Medulla oblongata (tissue), 1 donor: ENCODE data around the gene RASGRP3.

Experiments used
- DNase-seq: peaks from one replicate; pipeline ENCODE4 v3.0.0-alpha.2; 2015; ENCODE audit errors: extremely low spot score

RASGRP3 gene

DNA sequence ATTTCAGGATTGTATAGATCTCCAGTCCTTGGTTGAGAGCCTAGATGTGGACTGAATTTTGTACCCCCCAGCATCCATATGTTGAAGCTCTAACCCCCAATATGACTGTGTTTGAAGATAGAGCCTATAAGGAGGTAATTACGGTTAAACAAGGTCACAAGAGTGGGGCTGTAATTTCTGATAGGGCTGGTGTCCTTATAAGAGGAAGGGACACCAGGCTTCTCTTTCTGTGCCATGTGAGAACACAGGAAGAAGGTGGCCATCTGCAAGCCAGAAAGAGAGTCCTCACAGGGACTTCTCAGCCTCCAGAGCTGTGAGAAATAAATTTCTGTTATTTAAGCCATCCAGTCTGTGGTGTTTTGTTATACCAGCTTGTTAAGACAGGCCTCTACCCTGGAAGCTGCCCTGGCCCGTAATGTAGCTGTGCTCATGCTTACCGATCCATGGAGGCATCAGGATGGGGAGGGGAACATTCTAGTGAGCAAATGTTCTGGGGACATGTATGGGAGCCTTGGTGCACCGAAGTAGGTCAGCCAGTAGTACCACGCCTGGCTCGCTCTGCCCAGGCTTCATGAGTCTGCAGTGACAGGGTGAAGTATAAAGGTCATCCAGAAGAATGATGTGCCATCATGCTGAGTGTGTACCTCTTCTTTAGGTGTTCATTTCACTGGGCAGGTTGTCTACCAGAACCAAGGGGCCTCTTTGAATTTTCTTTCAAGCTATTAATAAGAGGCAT is 16.1 kb downstream of the RASGRP3 start:
- DNase-seq = peak; percentile 4

DNA sequence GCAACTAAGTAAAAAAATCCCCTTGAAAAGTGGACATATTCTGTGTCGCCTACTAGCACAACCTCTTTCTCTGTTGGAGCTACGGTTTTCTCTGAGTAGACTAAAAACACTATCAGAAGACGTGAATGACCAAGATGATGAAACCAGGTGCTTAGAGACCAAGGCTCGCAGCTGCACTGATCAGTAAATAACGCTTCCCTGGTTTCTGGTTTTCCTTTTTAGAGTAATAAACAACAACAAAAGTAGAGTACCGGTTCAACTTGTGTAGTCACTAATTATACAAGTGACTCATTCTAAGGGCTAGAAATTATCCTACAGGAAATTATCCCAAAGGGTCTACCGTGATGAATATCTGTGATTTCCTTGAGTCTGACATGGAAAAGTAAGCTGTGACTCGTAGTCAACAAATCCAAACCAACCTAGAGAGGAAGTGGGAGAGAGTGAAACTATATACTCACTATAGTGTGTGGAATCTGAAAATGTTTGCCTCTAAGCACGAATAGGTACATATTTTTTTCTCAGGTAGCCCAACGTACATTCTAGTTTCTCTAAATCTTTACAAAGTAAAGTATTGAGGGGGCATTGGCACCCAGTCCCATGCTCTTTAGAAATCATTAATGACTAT is 17.8 kb downstream of the RASGRP3 start:
- peak; percentile 54 for DNase-seq

DNA sequence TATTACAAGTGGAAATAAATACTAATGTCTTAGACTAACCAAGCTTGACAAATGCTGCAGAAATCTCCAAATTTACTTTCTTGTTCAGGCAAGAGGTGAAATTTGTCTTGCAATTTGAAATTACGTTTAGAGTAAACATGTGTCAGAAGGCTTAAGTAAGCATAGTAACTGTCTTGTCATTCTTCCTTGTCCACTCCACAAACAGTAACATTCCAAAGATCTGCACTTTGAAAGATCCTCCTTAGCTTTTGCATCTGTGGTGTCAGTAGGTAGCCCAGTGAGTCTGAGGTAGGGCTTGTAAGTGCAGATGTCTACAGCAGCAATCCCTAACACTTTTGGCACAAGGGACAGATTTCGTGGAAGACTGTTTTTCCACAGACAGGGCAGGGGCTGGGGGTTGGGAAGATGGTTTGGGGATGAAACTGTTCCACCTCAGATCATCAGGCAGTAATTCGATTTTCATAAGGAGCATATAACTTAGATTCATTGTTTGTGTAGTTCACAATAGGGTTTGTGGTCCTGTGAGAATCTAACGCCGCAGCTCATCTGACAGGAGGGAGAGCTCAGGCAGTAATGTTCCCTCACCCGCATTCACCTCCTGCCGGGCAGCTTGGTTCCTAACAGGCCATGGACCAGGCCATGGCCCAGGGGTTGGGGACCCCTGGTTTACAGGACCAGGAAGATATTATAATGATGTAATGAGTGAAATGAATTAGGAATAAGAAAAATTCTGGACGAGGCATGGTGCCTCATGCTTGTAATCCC is 18.6 kb downstream of the RASGRP3 start:
- DNase-seq = no peak

DNA sequence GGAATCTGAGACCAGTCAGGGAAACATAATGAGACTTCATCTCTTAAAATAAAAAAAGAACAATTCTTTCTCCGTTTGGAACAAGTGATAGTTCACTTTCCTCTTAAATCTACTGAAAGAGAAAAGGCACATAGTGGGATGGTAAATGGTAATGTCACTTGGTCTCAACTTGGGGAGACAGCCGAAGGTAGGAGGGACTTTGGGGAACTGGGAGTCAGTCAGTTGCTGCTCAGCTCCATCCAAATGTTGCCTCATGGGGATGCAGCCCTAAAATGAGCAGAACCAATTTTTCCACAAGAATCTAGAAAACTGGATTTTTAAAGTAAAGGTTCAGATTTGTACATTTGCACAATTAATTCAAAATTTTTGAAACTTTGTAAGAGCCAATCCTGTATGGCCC is 19.2 kb downstream of the RASGRP3 start:
- no peak for DNase-seq

DNA sequence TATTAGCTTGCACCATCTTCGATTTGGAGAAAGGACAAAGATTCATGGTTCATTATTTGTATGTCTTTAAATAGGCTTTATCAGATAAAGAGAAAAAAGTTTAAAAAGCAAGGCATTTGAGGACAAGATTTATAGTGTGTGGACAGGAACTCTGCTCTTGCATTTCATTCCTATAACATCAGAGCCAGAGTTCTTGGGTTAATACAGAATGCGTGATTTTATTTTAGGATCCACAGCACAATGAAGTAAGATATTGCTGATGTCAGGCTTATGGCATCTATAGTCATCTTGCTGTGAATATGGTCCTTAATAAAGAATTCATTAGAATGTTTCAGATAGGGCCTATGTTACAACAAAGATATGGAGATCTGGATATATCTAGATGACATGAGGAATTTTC is 19.7 kb downstream of the RASGRP3 start:
- peak; percentile 2 for DNase-seq

DNA sequence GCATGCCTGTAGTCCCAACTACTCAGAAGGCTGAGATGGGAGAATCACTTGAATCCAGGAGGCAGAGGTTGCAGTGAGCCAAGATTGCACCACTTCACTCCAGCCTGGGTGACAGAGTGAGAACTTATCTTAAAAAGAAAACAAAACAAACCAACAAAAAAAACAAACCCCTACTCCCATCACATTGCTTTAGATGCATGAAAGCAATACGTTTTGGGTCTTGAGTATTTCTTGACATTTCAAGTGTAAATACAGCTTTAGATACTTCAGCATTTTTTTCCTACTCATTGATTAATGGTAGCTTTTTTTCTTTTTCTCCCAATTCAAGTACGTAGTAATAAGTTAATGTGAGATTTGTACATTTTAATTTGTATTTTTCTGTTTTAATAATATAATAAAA is 20.3 kb downstream of the RASGRP3 start:
- DNase-seq = peak; percentile 5

DNA sequence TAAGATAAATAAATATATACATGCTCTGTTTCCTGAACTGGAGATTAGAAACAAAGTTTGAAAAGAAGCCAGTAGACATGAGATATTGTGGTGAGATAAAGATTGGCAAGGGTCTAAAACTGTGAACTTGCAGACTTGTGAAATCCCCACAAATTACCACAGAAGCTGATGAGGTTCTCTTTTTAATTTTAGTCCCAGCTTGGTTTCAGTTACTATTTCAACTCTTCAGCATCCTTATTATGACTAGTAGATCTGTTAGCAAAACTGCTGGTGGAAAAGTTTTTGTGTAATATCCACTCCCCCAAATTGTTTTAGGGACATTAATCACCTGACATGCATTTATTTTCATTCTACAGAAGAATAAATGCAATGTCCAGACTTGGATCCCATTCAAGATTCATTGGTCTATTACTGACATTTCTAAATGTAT is 20.8 kb downstream of the RASGRP3 start:
- peak; percentile 10 for DNase-seq

DNA sequence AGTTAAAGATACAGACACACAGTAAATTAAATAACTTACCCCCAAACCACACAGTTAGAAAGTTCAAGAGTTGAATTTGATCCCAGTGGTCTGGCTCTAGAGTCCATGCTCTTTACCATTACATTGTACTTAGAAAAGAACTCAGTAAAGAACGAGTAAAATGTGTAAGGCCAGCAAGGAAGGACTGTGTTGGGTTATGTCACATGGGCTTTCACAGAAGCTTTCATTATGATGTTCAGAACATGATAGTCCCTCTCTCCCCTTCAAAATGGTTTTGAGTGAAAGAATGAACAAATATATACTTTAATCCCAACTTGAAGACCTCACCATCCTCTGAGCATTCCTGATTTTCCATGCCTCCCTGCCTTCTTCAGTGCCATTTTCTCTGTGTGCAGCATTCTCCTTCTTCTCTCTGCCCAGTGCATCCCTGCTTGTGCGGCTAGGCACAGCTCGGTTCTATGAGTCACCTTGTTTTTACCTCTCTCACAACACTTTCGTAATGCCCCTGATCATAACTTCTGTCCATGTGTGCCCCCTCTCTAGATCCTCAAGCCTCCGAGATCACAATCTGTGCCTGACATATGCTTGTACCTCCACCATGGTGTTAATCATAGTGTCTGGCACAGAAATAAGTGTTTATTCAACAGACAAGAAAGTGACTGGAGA is 22.0 kb downstream of the RASGRP3 start:
- no peak for DNase-seq

DNA sequence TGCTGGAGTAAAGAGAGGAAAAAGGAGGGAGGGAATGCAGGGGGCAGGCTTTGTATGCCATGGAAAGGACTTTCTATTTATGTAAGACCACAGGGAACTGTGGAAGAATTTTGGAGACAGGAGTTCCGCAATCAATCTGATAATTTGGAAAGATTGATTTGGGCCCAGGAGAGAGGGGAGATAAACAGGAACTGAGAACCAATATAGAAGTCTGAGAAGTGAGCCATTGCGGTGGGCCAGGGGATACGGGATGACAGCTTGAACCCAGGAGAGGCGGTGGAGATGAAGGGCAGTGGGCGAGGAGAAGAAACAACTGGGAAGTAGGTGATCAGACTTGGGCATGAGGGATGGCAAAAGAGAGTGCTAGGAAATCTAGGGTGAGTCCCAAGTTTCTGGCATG is 23.7 kb downstream of the RASGRP3 start:
- no peak for DNase-seq

DNA sequence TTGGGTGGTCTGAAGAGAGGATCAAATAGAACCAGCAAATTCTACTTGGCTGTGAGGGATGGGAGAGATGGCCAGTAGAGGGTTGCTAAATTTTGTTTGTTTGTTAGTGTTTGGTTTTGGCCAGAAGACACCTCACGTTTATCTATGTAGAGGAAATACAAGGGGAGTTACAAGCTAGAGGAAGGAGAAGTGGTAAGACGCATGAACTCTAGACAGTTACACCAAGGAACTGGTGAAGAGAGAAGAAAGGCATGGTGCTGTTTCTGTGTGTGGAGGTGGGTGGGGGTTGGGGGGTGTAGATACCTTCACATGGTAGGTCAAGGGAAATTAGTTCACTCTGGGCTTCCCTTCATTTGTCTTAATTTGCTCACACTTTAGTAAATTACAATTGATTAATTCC is 25.6 kb downstream of the RASGRP3 start:
- DNase-seq = no peak

DNA sequence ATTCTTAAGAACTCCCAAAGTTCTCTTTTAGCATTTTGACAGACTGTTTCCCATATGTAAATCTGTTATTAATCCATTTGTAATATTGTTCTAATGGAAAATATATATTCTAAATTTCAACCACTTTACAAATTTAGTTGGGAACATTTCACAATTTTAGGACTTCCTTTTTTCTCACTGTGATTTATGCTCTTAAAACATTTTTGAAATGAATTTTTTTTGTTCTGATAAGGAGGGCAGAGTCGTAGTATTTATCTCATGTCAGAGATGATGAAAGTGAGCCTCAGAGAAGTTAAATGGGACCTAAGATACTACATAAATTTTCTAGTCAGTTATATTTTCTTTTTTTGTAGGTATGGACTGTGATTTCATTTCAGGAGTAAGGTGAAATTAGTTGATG is 26.6 kb downstream of the RASGRP3 start:
- no peak for DNase-seq

DNA sequence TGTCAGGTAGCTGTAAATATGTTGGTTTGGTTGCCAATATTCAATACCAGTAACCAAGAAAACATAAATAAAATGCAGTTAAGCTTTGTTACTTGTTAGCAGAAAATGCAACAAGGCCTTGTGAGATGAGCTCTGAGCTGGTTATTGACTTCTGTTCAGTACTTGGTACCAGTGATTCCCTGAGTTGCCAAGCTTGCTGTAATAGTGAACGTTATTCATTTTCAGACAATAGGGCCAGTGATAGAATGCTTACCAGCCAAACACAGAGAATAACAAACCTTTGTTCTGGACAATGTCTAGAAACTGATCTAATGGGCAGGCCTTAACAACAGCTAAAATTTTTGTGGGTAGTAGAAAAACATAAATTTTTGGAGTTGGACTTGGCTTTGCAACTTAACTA is 29.5 kb downstream of the RASGRP3 start:
- DNase-seq = peak; percentile 96

DNA sequence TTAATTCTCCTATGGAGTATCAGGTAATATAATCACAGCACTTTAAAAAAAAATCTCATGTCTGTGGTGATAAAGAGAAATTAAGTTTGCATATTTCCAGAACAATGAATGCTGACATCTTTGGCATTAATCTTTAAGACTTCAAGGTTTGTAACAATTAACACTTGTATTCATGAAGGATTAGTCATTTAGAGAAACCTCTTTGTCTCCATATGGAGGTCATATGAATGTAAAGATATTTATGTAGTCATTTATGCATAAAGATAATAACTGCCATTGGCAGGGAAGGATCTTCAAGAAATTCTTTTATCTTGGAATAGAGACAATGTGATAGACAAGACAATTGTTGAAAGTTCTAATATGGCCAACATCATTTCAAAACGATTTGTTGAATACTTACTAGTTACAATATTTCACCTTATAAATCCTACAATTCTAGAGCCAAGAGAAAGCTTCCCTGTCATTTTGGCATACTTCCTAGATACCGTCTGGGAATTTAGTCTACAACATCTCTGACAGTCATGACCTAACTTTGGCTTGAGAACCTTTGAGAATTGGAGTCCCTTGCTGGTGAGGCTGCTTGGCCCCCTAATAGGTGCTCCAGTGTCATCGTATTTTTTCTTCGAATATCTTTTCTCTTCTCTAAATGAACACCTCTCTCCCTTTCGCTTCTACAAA is 33.6 kb downstream of the RASGRP3 start:
- no peak for DNase-seq

DNA sequence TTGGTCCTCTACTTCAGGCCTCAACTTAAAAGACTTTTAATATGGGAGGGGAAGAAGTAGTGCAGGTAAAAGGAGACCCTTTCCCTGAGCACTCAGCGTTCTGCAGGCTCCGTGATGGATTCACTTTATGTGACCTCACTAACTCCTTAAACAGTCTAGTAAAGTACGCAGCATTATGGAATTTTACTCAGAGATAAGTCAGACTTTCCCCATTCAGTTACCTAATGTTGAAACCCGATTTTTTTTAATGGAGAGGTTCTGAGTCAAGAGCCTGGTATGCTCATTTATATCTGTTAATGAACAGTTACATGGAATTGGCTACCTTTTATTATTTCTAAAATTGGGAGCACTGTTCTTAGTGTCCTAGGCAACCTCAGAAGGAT is 34.1 kb downstream of the RASGRP3 start:
- no peak for DNase-seq

DNA sequence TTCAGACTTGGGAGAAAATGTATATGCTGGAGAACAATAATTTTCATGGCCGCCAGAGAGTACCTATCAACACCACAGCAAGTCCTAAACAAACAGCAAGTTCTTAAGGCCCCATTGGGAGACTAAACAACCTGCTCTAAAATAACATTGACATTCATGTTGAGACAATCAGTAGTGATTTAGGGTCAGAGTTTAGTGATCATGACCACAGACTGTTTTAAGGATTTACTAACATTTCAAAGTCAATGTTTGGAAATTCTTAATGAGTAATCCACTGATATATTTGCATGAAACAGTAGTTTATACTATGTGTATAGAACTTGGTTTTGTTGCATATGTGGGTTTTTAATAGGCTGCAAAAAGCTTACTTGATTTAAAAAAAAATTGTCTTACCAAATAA is 34.7 kb downstream of the RASGRP3 start:
- no peak for DNase-seq

DNA sequence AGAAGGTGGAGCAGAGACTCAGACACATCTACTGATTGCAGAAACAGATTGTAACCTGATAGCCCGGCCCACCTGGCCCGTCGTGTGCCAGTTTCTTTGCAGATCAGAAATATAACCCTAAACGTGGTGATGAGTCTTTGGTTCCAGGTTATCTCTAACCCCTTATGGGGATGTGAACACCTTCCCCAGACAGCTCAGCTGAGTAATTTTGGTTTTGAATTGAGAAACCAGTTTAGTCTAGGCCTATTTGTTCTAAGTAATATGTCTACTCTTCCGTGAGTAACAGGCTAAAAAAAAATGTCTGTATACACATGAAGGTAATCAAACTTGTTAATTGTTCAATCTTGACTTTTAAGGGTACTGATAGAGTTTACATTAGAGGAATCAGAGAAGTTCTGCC is 35.7 kb downstream of the RASGRP3 start:
- DNase-seq = no peak

DNA sequence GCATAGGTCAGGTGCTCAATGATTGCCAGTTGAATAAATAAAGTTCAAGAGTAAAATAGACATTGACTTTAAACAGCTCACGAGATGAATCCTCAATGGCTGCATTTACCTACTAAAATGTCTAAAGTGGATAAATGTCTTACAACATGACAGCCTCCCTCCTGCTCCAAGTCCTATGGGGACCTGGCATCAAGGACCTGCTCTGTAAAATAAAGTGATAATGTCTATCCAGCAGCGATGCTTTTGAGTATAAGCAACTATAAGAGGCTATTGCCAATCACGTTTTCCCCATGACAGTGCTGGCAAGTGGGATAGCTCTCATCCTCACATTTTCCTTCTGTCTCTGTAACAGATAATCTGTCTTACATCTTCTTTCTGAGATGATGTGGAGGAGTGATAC is 37.0 kb downstream of the RASGRP3 start:
- no peak for DNase-seq

DNA sequence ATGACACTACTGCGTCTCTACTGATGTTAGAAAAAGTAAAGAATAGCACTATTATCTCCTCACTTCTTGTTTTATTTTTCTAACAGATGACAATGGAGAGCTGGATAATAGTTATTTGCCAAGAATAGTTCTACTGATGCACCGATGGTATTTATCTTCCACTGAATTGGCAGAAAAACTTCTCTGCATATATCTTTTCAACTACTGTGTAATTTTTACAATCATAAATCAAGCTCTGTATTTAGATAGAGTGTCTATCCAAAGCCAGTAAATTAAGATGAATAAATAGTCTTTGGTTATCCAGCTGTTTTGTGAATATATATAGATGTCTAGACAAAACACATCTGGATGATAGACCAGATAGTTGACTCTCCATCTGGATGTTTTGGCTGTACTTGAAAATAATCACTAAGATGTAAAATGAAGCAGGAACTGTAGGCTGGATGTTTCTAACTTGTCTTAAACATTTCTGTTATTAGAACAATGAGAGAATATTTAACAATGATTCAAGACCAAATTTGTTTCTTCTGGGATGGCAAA is 40.1 kb downstream of the RASGRP3 start:
- DNase-seq = no peak

DNA sequence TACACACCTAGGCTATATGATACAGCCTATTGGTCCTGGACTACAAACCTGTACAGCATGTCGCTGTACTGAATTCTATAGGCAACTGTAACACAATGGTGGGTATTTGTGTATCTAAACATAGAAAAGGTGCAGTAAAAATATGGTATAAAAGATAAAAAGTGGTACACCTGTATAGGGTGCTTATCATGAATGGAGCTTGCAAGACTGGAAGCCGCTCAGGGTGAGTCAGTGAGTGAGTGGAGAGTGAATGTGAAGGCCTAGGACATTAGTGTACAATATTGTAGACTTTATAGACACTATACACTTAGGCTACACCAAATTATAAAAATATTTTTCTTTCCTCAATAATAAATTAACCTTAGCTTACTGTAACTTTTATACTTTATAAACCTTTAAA is 41.8 kb downstream of the RASGRP3 start:
- no peak for DNase-seq

DNA sequence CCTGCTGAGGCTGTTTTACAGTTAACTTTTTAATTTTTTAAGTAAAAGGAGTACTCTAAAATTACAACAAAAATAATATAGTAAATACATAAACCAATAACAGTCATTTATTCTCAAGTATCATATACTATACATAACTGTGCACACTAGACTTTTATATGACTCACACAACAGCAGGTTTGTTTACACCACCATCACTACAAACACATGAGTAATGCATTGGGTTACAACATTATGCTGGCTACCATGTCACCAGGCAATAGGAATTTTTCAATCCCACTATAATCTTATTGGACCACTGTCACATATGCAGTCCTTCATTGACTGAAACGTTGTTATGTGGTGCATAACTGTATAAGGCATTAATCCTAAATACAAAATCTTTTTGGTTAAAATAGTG is 42.5 kb downstream of the RASGRP3 start:
- DNase-seq = no peak

DNA sequence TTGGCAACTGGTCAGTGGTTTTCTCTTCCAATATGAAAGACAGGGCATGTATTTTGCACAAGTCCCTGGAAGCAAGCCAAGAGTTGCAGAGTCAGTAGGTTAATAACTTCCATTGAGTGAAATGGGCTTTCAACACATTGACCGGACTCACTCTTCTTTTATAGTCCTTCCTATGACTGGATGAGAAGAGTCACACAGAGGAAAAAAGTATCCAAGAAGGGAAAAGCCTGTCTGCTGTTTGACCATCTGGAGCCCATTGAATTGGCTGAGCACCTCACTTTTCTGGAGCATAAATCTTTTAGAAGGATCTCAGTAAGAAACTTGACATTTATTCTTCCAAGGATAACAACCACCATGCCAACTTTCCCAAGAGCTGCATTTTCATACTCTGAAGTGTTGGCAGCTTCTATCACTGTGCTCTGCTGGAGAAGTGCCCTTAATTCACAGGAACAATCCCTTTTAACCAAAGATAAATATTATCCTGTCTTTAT is 45.4 kb downstream of the RASGRP3 start:
- peak; percentile 66 for DNase-seq
